Testis (tissue), 2 donors: ENCODE data around the gene TCF20.

Source experiments
- POLR2A ChIP-seq: fragments of 450-650 bp; IDR thresholded peaks from one replicate; pipeline ENCODE4 v1.6.1; 2017; ENCODE audit warnings: antibody characterized with exemption, mild to moderate bottlenecking, moderate library complexity
- TF ChIP-seq, protein P1 (sequence below), 3 experiments: fragments of 450-650 bp in 2 of 3; fragments of 200-600 bp in 1 of 3; sonication (generic) in 1 of 3; IDR thresholded peaks; one replicate each; pipeline ENCODE4 v1.5.1; 2016 to 2019; ENCODE audit warnings: antibody characterized with exemption in 3 of 3, mild to moderate bottlenecking in 2 of 3, moderate library complexity in 1 of 3

- TF ChIP-seq, protein P1, sequence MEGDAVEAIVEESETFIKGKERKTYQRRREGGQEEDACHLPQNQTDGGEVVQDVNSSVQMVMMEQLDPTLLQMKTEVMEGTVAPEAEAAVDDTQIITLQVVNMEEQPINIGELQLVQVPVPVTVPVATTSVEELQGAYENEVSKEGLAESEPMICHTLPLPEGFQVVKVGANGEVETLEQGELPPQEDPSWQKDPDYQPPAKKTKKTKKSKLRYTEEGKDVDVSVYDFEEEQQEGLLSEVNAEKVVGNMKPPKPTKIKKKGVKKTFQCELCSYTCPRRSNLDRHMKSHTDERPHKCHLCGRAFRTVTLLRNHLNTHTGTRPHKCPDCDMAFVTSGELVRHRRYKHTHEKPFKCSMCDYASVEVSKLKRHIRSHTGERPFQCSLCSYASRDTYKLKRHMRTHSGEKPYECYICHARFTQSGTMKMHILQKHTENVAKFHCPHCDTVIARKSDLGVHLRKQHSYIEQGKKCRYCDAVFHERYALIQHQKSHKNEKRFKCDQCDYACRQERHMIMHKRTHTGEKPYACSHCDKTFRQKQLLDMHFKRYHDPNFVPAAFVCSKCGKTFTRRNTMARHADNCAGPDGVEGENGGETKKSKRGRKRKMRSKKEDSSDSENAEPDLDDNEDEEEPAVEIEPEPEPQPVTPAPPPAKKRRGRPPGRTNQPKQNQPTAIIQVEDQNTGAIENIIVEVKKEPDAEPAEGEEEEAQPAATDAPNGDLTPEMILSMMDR (IDR thresholded peaks at IDR 0.05) = no peak
- TF ChIP-seq POLR2A = no peak
Measured at GRCh38 chr22:42279425-42280020, 9.1 kb upstream of the TCF20 start.
